GM12878 (cell line): Measurements from ENCODE around the gene ATRNL1. TPM values are rescaled to one million over a fixed set of nuclear protein-coding genes. Genes with fewer than 3 reads are reported as not detected.

Experiments used
- ATAC-seq: fragments of 200-7000 bp; cut with Tn5 transposase; 3 replicates; pipeline ENCODE4 v1.9.1; 2020; ENCODE audit warnings: mild to moderate bottlenecking, moderate library complexity
- BruUV-seq: library from RNA; stranded (reverse); fragments of 400-500 nt; replicated peaks from 2 replicates; lab custom pipeline; 2021; lab: Mats Ljungman, UMichigan
- CTCF ChIA-PET: fragments of 300-600 bp; sonication (Branson Sonifier 250); formaldehyde crosslinking; extraction: SDS; loops from one replicate; lab custom pipeline; 2021; ENCODE audit warnings: inconsistent platforms; lab: Yijun Ruan, JAX
- POLR2A ChIA-PET: fragments of 350-600 bp; formaldehyde crosslinking; extraction: SDS; loops from one replicate; lab custom pipeline; 2021; ENCODE audit warnings: inconsistent platforms; lab: Charles Lee
- RAD21 ChIA-PET: fragments of 300-600 bp; sonication (Branson Sonifier 250); formaldehyde crosslinking; loops from one replicate; lab custom pipeline; 2023; ENCODE audit warnings: antibody characterized with exemption; ENCODE audit not compliant: unreplicated experiment; lab: Charles Lee
- SMC1A ChIA-PET: fragments of 300-600 bp; sonication (Branson Sonifier 250); formaldehyde crosslinking; loops from one replicate; lab custom pipeline; 2023; ENCODE audit not compliant: unreplicated experiment, uncharacterized antibody; lab: Charles Lee
- DNase-seq: peaks from one replicate; pipeline ENCODE4 v3.0.0-alpha.2; 2011; ENCODE audit warnings: low read depth, low spot score
- FAIRE-seq: peaks from 3 replicates; lab custom pipeline; 2011; peaks lifted over from hg19 to GRCh38; lab: Jason Lieb, UNC
- H2AFZ ChIP-seq: 2 replicates; pipeline ENCODE4 v1.6.0; 2011; ENCODE audit warnings: low read depth, low read length, control low read depth; ENCODE audit not compliant: control insufficient read depth
- H3K27ac ChIP-seq: 2 replicates; pipeline ENCODE4 v1.5.1; 2011; ENCODE audit warnings: control low read depth; ENCODE audit not compliant: control insufficient read depth, insufficient read depth
- H3K27me3 ChIP-seq, 2 experiments: replicated peaks in 1 of 2; 2 replicates each; pipeline versions ENCODE4 v1.6.0 to v1.6.1; 2011; ENCODE audit warnings: low read length in 1 of 2; ENCODE audit not compliant: control insufficient read depth in 2 of 2, insufficient read depth in 2 of 2
- H3K36me3 ChIP-seq, 2 experiments: 2 replicates each; pipeline ENCODE4 v1.5.1; 2011; ENCODE audit warnings: low read length in 1 of 2; ENCODE audit not compliant: control insufficient read depth in 2 of 2, insufficient read depth in 2 of 2
- H3K4me1 ChIP-seq: 2 replicates; pipeline ENCODE4 v1.6.1; 2011; ENCODE audit warnings: mild to moderate bottlenecking, low read length, moderate library complexity, mixed read lengths; ENCODE audit not compliant: control insufficient read depth, insufficient read depth
- H3K4me2 ChIP-seq: 2 replicates; pipeline ENCODE4 v1.6.0; 2011; ENCODE audit warnings: control low read depth; ENCODE audit not compliant: control insufficient read depth, insufficient read depth
- H3K4me3 ChIP-seq: fragments of 200-600 bp; sonication (generic); 2 replicates; pipeline ENCODE4 v1.5.1; 2016
- H3K79me2 ChIP-seq: 2 replicates; pipeline ENCODE4 v1.6.0; 2011; ENCODE audit warnings: low read length; ENCODE audit not compliant: control insufficient read depth, insufficient read depth
- H3K9ac ChIP-seq: 2 replicates; pipeline ENCODE4 v1.8.0; 2011; ENCODE audit warnings: low read length, control low read depth, mixed read lengths; ENCODE audit not compliant: control insufficient read depth, insufficient read depth
- H3K9me3 ChIP-seq: replicated peaks from 3 replicates; pipeline ENCODE4 v1.5.1; 2011; ENCODE audit warnings: mild to moderate bottlenecking, low read length; ENCODE audit not compliant: control insufficient read depth, insufficient read depth
- H4K20me1 ChIP-seq: 2 replicates; pipeline ENCODE4 v1.6.0; 2011; ENCODE audit not compliant: control insufficient read depth, insufficient read depth
- CTCF ChIP-seq, 3 experiments: IDR thresholded peaks in 2 of 3; conservative IDR thresholded peaks in 1 of 3; 2 replicates each; pipeline ENCODE4 v1.5.1; 2011; ENCODE audit warnings: low read depth in 3 of 3, low read length in 3 of 3, mild to moderate bottlenecking in 3 of 3, control low read depth in 2 of 3, moderate library complexity in 2 of 3, inconsistent platforms in 1 of 3, mixed read lengths in 1 of 3; ENCODE audit not compliant: control insufficient read depth in 2 of 3, insufficient read depth in 1 of 3; ENCODE audit errors: extremely low read depth in 1 of 3
- IRF4 ChIP-seq: IDR thresholded peaks from 2 replicates; pipeline ENCODE4 v1.6.1; 2011; ENCODE audit warnings: low read depth, low read length
- JUND ChIP-seq: IDR thresholded peaks from 2 replicates; pipeline ENCODE4 v1.6.1; 2012; ENCODE audit warnings: low read depth, mild to moderate bottlenecking, low read length, improper control_type of control experiment, moderate library complexity
- NFYA ChIP-seq: IDR thresholded peaks from 2 replicates; pipeline ENCODE4 v1.6.1; 2011; ENCODE audit warnings: low read depth, mild to moderate bottlenecking, low read length, improper control_type of control experiment, borderline replicate concordance
- RBBP5 ChIP-seq: fragments of 200-600 bp; sonication (generic); conservative IDR thresholded peaks from 2 replicates; pipeline ENCODE4 v1.6.1; 2016
- SUPT20H ChIP-seq: IDR thresholded peaks from 2 replicates; pipeline ENCODE4 v1.6.1; 2011; ENCODE audit warnings: low read depth, mild to moderate bottlenecking, low read length, moderate library complexity, borderline replicate concordance; ENCODE audit not compliant: control insufficient read depth
- ZBTB4 ChIP-seq: fragments of 450-650 bp; formaldehyde crosslinking; IDR thresholded peaks from 2 replicates; pipeline ENCODE4 v1.4.0; 2022; ENCODE audit warnings: mild to moderate bottlenecking, moderate library complexity
- WGBS: methylation state at CpG from one replicate; pipeline ENCODE4 v1.1.6; 2016; ENCODE audit warnings: low lambda C conversion rate; ENCODE audit not compliant: insufficient replicate concordance, insufficient coverage; ENCODE audit errors: missing lambda C conversion rate; 5-methylcytosine and 5-hydroxymethylcytosine counted together
- in situ Hi-C: fragments of 300-500 bp; cut with MboI; formaldehyde crosslinking; loops from 9 replicates; pipeline ENCODE4 v1.14.3; 2018; ENCODE audit warnings: mixed read lengths
- intact Hi-C: fragments of 100-400 bp; cut with micrococcal nuclease; formaldehyde crosslinking; loops from one replicate; pipeline ENCODE4 v1.14.2; 2022; ENCODE audit not compliant: unreplicated experiment
- polyA plus RNA-seq, 11 experiments: library from polyadenylated mRNA; depleted of rRNA in 4 of 11; unstranded in 6 of 11; stranded (reverse) in 5 of 11; fragments of >200 nt; fragmentation: Nextera tagmentation in 4 of 11; fragmentation: Illumina TruSeq in 1 of 11; extraction: Ambion mirVana in 4 of 11; extraction: Trizol in 1 of 11; gene quantifications; 1 replicate in 1 of 11; 2 replicates in 10 of 11; pipeline versions ENCODE4 v1.2.1 to v1.2.3, GENCODE V29; 2011 to 2016; ENCODE audit warnings: inconsistent platforms in 2 of 11, missing spikeins in 2 of 11, low read depth in 1 of 11
- total RNA-seq, 4 experiments: library from RNA; depleted of rRNA in 3 of 4; stranded (reverse); fragments of >200 nt in 3 of 4; fragmentation: Illumina TruSeq in 1 of 4; extraction: Trizol in 1 of 4; gene quantifications; 2 replicates each; pipeline versions ENCODE4 v1.2.1 to v1.2.3, GENCODE V29; 2013 to 2021

The ATRNL1 gene
- total and polyA plus RNA-seq, 10 of the 15 experiments (the other 5 are each of a cell fraction or from before 2014, with no cell fraction given): 0.03 to 1.4 (median 0.34) TPM

- no peaks in the 10 kb centered on the region for H4K20me1 ChIP-seq
- intact Hi-C loops: no loop called here
- BruUV-seq: no TSS peak
- H3K36me3 ChIP-seq: no peaks in the 10 kb centered on the region
- no peak overlapping the region for H3K4me2 ChIP-seq
- no peak overlapping the region for H2AFZ ChIP-seq
- DNase-seq: no peak
- WGBS: 49% methylated on average over 6 of the region's 6 CpGs
- no peaks in the 10 kb centered on the region for H3K4me1 ChIP-seq
- RAD21 ChIA-PET: interaction anchor here (0.6 kb wide), 1 partner anchor 28 kb away, joined by 3 read pairs; no protein-coding TSS in a partner anchor
- TF ChIP-seq NFYA (no peak), IRF4 (no peak), SUPT20H (no peak), JUND (no peak), CTCF (IDR thresholded peaks at IDR 0.05 in 2 of 3, conservative IDR thresholded peaks at IDR 0.05 in 1 of 3; ENCODE audit: control insufficient read depth in 2 of 3, extremely low read depth in 1 of 3, insufficient read depth in 1 of 3, low read depth in 3 of 3, low read length in 3 of 3) (no peak), ZBTB4 (CRISPR knock-in tag) (no peak), RBBP5 (no peak)
- no peaks in the 10 kb centered on the region; a peak in 2 of 4 replicates for H3K27me3 ChIP-seq
- no peak for FAIRE-seq
- H3K79me2 ChIP-seq: no peaks in the 10 kb centered on the region
- no peak overlapping the region for H3K4me3 ChIP-seq
- SMC1A ChIA-PET: interaction anchor here (1.1 kb wide), 1 partner anchor 10 kb away, joined by 3 read pairs; no protein-coding TSS in a partner anchor
- POLR2A ChIA-PET: no interaction called here
- no peak for ATAC-seq
- H3K27ac ChIP-seq: no peak overlapping the region
- CTCF ChIA-PET: interaction anchor here (1.1 kb wide), 1 partner anchor 14 kb away, joined by 3 read pairs; no protein-coding TSS in a partner anchor
- no peak overlapping the region for H3K9ac ChIP-seq
- in situ Hi-C loops: no loop called here
- H3K9me3 ChIP-seq: no peaks in the 10 kb centered on the region
Measured at GRCh38 chr10:115049318-115049717, 43.8 kb upstream of the ATRNL1 start.
